ENCODE results near the gene POFUT2. TPM values are rescaled to one million over a fixed set of nuclear protein-coding genes. Genes with fewer than 3 reads are reported as not detected.

POFUT2 gene
- total and polyA plus RNA-seq, 3 donors from 2014 or later: 49.9 to 63.3 (median 55.9) TPM

DNA sequence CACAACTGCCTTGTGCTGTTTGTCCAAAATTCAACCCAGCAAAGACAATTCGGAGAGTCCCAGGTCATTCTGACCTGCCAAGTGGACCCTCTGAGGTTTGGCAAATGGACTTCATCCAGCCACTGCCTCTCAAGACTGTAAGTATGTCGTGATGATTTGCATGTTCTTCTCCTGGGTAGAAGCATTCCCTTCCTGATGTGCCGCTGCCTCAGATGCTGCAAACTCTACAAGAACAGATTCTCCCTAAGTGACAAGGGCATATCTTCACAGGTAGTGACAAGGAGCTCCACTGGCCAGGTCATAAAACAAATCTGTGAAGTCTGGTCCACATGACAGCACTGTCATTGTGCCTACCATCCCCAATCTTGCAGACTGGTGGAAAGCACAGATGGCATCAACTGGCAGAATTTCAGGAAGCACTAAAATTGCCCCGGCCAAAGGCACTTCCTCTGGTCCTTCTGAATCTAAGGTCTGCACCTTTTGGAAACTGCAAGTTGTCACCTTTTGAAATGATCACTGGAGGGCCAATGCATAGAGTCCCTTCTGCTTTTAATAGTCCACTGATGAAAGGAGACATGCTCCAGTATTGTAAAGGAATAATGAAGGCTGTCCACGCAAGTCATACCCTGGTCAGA, 27.4 kb downstream of the POFUT2 start:
- peaks cover 3% of the 10 kb centered on the region for H3K4me1 ChIP-seq
- DNase-seq: no peak
- intact Hi-C loops (cut with DNase I; ENCODE audit: low total_unique reads): loop anchor here (10.0 kb wide), 1 partner anchor 116 kb away; no protein-coding TSS in a partner anchor
- WGBS, 2 donors: 82 to 83% methylated on average over 5 of the region's 5 CpGs
- TF ChIP-seq POLR2A (IDR thresholded peaks at IDR 0.05) (no peak), CTCF (IDR thresholded peaks at IDR 0.05) (no peak)
- H3K27ac ChIP-seq: no peak overlapping the region
- no peak overlapping the region for H3K4me3 ChIP-seq
- no peaks in the 10 kb centered on the region for H3K36me3 ChIP-seq (ENCODE audit: low read depth, missing control alignments)
- H3K27me3 ChIP-seq: no peaks in the 10 kb centered on the region
- H3K9me3 ChIP-seq: no peaks in the 10 kb centered on the region

GRCh38 chr21:45259206-45259840, 28.4 kb downstream of the POFUT2 start:
- no peaks in the 10 kb centered on the region for H3K36me3 ChIP-seq (ENCODE audit: low read depth, missing control alignments)
- intact Hi-C loops (cut with DNase I; ENCODE audit: low total_unique reads): no loop called here

DNA sequence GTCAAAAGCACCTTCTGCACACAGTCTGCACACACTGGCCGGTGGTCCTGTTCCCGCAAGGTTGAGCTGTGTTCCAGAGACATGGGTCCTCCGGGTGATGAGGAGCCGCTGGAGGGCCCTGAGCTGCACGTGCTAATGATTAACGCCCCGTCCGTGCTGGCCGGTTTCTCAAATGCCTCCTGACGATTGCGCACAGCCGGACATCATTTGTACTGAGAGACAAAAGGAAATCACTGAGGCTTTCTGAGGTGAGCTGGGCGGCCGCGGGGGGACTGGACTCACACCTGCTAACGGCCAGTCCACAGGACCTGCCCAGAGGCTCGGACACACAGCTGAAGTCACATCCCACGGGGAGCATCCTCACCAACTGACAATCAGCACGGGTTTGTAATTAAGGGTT, 29.2 kb downstream of the POFUT2 start:
- intact Hi-C loops (cut with DNase I; ENCODE audit: low total_unique reads): no loop called here
- TF ChIP-seq POLR2A (IDR thresholded peaks at IDR 0.05) (no peak), CTCF (IDR thresholded peaks at IDR 0.05) (no peak)
- Histone ChIP-seq H3K4me3 (no peak overlapping the region), H3K4me1 (peaks cover 3% of the 10 kb centered on the region), H3K9me3 (no peaks in the 10 kb centered on the region), H3K36me3 (ENCODE audit: low read depth, missing control alignments) (no peaks in the 10 kb centered on the region), H3K27ac (no peak overlapping the region), H3K27me3 (no peaks in the 10 kb centered on the region)
- WGBS, 2 donors: 47 to 70% methylated on average over 14 to 19 of the region's 19 CpGs
- DNase-seq: no peak

More at GRCh38 chr21:45259206-45259840, 28.4 kb downstream of the POFUT2 start:
- Histone ChIP-seq H3K27ac (no peak overlapping the region), H3K9me3 (no peaks in the 10 kb centered on the region), H3K4me1 (peaks cover 3% of the 10 kb centered on the region), H3K4me3 (no peak overlapping the region), H3K27me3 (no peaks in the 10 kb centered on the region)
- WGBS, 2 donors: 63 to 72% methylated on average over 13 to 17 of the region's 17 CpGs
- no peak for DNase-seq
- no peak for TF ChIP-seq POLR2A (IDR thresholded peaks at IDR 0.05)

- no peak overlapping the region for H3K27ac ChIP-seq
- H3K4me3 ChIP-seq: no peak overlapping the region
- H3K36me3 ChIP-seq (ENCODE audit: low read depth, missing control alignments): no peaks in the 10 kb centered on the region
- TF ChIP-seq POLR2A (IDR thresholded peaks at IDR 0.05) (no peak), CTCF (IDR thresholded peaks at IDR 0.05) (no peak)
- intact Hi-C loops (cut with DNase I; ENCODE audit: low total_unique reads): no loop called here
- no peaks in the 10 kb centered on the region for H3K9me3 ChIP-seq
- WGBS, 2 donors: 66 to 77% methylated on average over 8 to 32 of the region's 40 CpGs
- peaks cover 3% of the 10 kb centered on the region for H3K4me1 ChIP-seq
- DNase-seq: no peak
- no peaks in the 10 kb centered on the region for H3K27me3 ChIP-seq
Observed at GRCh38 chr21:45257673-45258341, 29.9 kb downstream of the POFUT2 start.

DNA sequence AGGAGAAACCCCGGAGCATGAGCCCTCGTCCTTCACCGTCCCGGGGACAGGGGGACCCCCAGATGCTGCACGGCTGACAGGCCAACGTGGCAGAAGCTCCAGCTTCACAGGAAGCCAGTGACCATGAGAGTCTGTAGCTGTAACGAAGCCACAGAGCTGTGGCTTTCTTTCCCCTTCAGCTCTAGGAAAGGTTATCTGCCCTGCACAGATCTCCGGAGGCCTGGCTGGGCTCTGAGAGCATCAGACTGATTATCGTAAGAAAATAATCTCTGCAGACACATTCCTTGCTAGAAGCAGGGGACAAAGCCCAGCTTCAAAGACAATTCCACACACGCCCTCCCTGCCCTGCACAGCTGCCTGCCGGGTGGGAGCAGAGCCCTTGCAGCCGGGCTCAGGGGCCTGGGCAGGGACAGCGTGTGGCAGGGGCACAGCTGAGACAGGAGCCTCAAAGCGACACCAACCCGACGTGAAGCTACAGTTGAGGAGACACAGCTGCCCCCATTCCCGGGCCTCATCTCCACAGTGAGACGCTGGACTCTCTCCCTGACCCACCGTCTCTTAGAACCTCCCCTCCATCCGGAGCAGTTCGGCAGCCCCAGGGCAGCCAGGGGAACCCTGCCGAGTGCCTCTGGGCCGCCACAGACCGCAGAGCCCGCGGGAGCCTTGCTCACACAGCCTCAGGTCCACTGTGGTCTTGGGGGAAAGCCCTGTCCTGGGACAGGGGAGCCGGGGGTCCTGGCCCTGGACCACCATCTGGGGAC, 30.6 kb downstream of the POFUT2 start:
- Histone ChIP-seq H3K36me3 (ENCODE audit: low read depth, missing control alignments) (no peaks in the 10 kb centered on the region), H3K27ac (no peak overlapping the region), H3K4me3 (no peak overlapping the region), H3K27me3 (no peaks in the 10 kb centered on the region), H3K9me3 (no peaks in the 10 kb centered on the region), H3K4me1 (peaks cover 3% of the 10 kb centered on the region)
- DNase-seq: no peak
- TF ChIP-seq CTCF (IDR thresholded peaks at IDR 0.05): no peak
- no peak for TF ChIP-seq POLR2A (IDR thresholded peaks at IDR 0.05)
- 41 to 47% methylated on average over 2 to 26 of the region's 27 CpGs for WGBS, 2 donors
- intact Hi-C loops (cut with DNase I; ENCODE audit: low total_unique reads): no loop called here
